NCI-H1105 treated with DMSO at 0.1 percent for 48 hours (cell line): ENCODE data around the gene TSC22D1.

Source experiments
- DNase-seq: peaks from one replicate; lab custom pipeline; 2025; lab: John Stamatoyannopoulos, UW

TSC22D1 gene

GRCh38 chr13:44452418-44452817, 123.7 kb downstream of the TSC22D1 start:
- no peak for DNase-seq

- DNase-seq, result no peak
Observed at GRCh38 chr13:44451651-44452050, 124.5 kb downstream of the TSC22D1 start.

GRCh38 chr13:44451126-44451525, 125.0 kb downstream of the TSC22D1 start:
- DNase-seq, result no peak

GRCh38 chr13:44449999-44450821, 125.9 kb downstream of the TSC22D1 start:
- no peak for DNase-seq

- no peak for DNase-seq
Observed at GRCh38 chr13:44448875-44449274, 127.3 kb downstream of the TSC22D1 start.

- DNase-seq, result no peak
Observed at GRCh38 chr13:44448373-44448772, 127.8 kb downstream of the TSC22D1 start.

- no peak for DNase-seq
Observed at GRCh38 chr13:44447783-44448321, 128.3 kb downstream of the TSC22D1 start.

GRCh38 chr13:44440046-44440608, 136.0 kb downstream of the TSC22D1 start:
- no peak for DNase-seq

- DNase-seq, result no peak
Observed at GRCh38 chr13:44439452-44440024, 136.6 kb downstream of the TSC22D1 start.

- DNase-seq, result peak; percentile 28
Observed at GRCh38 chr13:44438234-44438579, 137.9 kb downstream of the TSC22D1 start.

- DNase-seq, result peak; percentile 60
Observed at GRCh38 chr13:44437356-44438233, 138.5 kb downstream of the TSC22D1 start.

- DNase-seq, result peak; percentile 88
Observed at GRCh38 chr13:44436589-44437337, 139.4 kb downstream of the TSC22D1 start.

- no peak for DNase-seq
Observed at GRCh38 chr13:44435919-44436510, 140.1 kb downstream of the TSC22D1 start.

- DNase-seq, result peak; percentile 92
Observed at GRCh38 chr13:44435142-44435918, 140.8 kb downstream of the TSC22D1 start.

- DNase-seq, result no peak
Observed at GRCh38 chr13:44434766-44435141, 141.4 kb downstream of the TSC22D1 start.

- DNase-seq, result no peak
Observed at GRCh38 chr13:44433863-44434765, 142.0 kb downstream of the TSC22D1 start.

GRCh38 chr13:44432650-44433049, 143.5 kb downstream of the TSC22D1 start:
- DNase-seq, result no peak

GRCh38 chr13:44431150-44431549, 145.0 kb downstream of the TSC22D1 start:
- DNase-seq, result no peak

GRCh38 chr13:44429311-44429710, 146.8 kb downstream of the TSC22D1 start:
- no peak for DNase-seq
